Fibroblast of lung (primary cell): ENCODE measurements around the gene SLC29A1. TPM values are rescaled to one million over a fixed set of nuclear protein-coding genes. Genes with fewer than 3 reads are reported as not detected.

Source experiments
- DNase-seq, 2 donors: peaks; one replicate each; pipeline versions ENCODE4 v3.0.0 to v3.0.0-alpha.2; 2010; ENCODE audit warnings: low read depth in 2 of 2
- H2AFZ ChIP-seq: 2 replicates; pipeline ENCODE4 v1.5.1; 2012; ENCODE audit warnings: low read length, control low read depth, inconsistent platforms
- H3K27ac ChIP-seq: 2 replicates; pipeline ENCODE4 v1.5.1; 2011; ENCODE audit warnings: low read length, control low read depth; ENCODE audit not compliant: insufficient read depth
- H3K27me3 ChIP-seq: 2 replicates; pipeline ENCODE4 v1.5.1; 2011; ENCODE audit warnings: mild to moderate bottlenecking, low read length; ENCODE audit not compliant: control insufficient read depth, insufficient read depth
- H3K36me3 ChIP-seq: 2 replicates; pipeline ENCODE4 v1.5.1; 2011; ENCODE audit warnings: low read length; ENCODE audit not compliant: control insufficient read depth, insufficient read depth
- H3K4me1 ChIP-seq: 2 replicates; pipeline ENCODE4 v1.5.1; 2011; ENCODE audit warnings: low read length; ENCODE audit not compliant: control insufficient read depth, insufficient read depth; ENCODE audit errors: extremely low read depth
- H3K4me2 ChIP-seq: 2 replicates; pipeline ENCODE4 v1.5.1; 2011; ENCODE audit warnings: low read length, control low read depth; ENCODE audit not compliant: insufficient read depth; ENCODE audit errors: extremely low read depth
- H3K4me3 ChIP-seq, 4 experiments: fragments of 200-600 bp in 1 of 4; sonication (generic) in 1 of 4; replicated peaks in 1 of 4; 2 replicates each; pipeline ENCODE4 v1.5.1; 2011 to 2016; ENCODE audit warnings: low read length in 4 of 4, low read depth in 3 of 4, mild to moderate bottlenecking in 3 of 4, control low read depth in 2 of 4, inconsistent platforms in 1 of 4, mixed read lengths in 1 of 4; ENCODE audit not compliant: insufficient read depth in 1 of 4; ENCODE audit errors: control extremely low read depth in 1 of 4
- H3K79me2 ChIP-seq: 2 replicates; pipeline ENCODE4 v1.5.1; 2012; ENCODE audit warnings: mild to moderate bottlenecking, low read length, inconsistent platforms; ENCODE audit not compliant: control insufficient read depth, insufficient read depth
- H3K9ac ChIP-seq: 2 replicates; pipeline ENCODE4 v1.5.1; 2011; ENCODE audit warnings: mild to moderate bottlenecking, low read length, control low read depth; ENCODE audit not compliant: insufficient read depth
- H3K9me3 ChIP-seq: 2 replicates; pipeline ENCODE4 v1.5.1; 2012; ENCODE audit warnings: low read depth, low read length; ENCODE audit not compliant: control insufficient read depth, insufficient read depth
- H4K20me1 ChIP-seq: 2 replicates; pipeline ENCODE4 v1.5.1; 2011; ENCODE audit warnings: low read length; ENCODE audit not compliant: control insufficient read depth, insufficient read depth; ENCODE audit errors: extremely low read depth
- CTCF ChIP-seq, 2 donors: IDR thresholded peaks in 1 of 2; conservative IDR thresholded peaks in 1 of 2; 1 replicate in 1 of 2; 2 replicates in 1 of 2; pipeline ENCODE4 v1.5.1; 2011 to 2012; ENCODE audit warnings: low read length in 2 of 2, control low read depth in 1 of 2, inconsistent platforms in 1 of 2, low read depth in 1 of 2, mild to moderate bottlenecking in 1 of 2
- EZH2 ChIP-seq: IDR thresholded peaks from 2 replicates; pipeline ENCODE4 v1.5.1; 2012; ENCODE audit warnings: low read length, control low read depth, mild to moderate bottlenecking; ENCODE audit errors: missing control alignments
- polyA plus RNA-seq, 2 donors: library from polyadenylated mRNA; depleted of rRNA in 1 of 2; stranded (reverse) in 1 of 2; unstranded in 1 of 2; fragments of >200 nt; gene quantifications; 2 replicates each; pipeline ENCODE4 v1.2.1, GENCODE V29; 2011 to 2012; ENCODE audit warnings: missing spikeins in 1 of 2
- total RNA-seq: library from RNA; depleted of rRNA; stranded (reverse); fragments of >200 nt; gene quantifications from 2 replicates; pipeline ENCODE4 v1.2.1, GENCODE V29; 2014

SLC29A1 gene
- total and polyA plus RNA-seq, 2 donors (not counting 1 experiment from before 2014, with no cell fraction given) = 13.4 to 21.9 TPM

- Histone ChIP-seq H4K20me1 (peaks cover 8% of the 10 kb centered on the region), H3K4me3 (peak overlapping the region; percentile 69 to 91 (median 86)), H3K4me1 (peaks cover 5% of the 10 kb centered on the region), H3K27ac (peak overlapping the region; percentile 85), H2AFZ (no peak overlapping the region), H3K4me2 (peak overlapping the region; percentile 76), H3K9me3 (no peaks in the 10 kb centered on the region), H3K36me3 (peaks cover 21% of the 10 kb centered on the region), H3K27me3 (no peaks in the 10 kb centered on the region), H3K79me2 (peaks cover 51% of the 10 kb centered on the region), H3K9ac (peak overlapping the region; percentile 75)
- TF ChIP-seq EZH2 (no peak), CTCF (conservative IDR thresholded peaks at IDR 0.05 in 1 of 2, IDR thresholded peaks at IDR 0.05 in 1 of 2; ENCODE audit: low read depth in 1 of 2, low read length in 2 of 2) (no peak)
- DNase-seq = peak; percentile 56 to 68
These were observed 24.2 kb downstream of the SLC29A1 start for GRCh38 chr6:44247338-44248302.

- no peaks in the 10 kb centered on the region for H3K27me3 ChIP-seq
- no peak overlapping the region for H3K27ac ChIP-seq
- no peak overlapping the region for H3K9ac ChIP-seq
- H2AFZ ChIP-seq = no peak overlapping the region
- no peaks in the 10 kb centered on the region for H3K9me3 ChIP-seq
- peak overlapping the region; percentile 69 to 91 (median 86) for H3K4me3 ChIP-seq
- DNase-seq = no peak
- peak overlapping the region; percentile 76 for H3K4me2 ChIP-seq
- peaks cover 8% of the 10 kb centered on the region for H4K20me1 ChIP-seq
- TF ChIP-seq CTCF (conservative IDR thresholded peaks at IDR 0.05 in 1 of 2, IDR thresholded peaks at IDR 0.05 in 1 of 2; ENCODE audit: low read depth in 1 of 2, low read length in 2 of 2) (no peak), EZH2 (no peak)
- H3K79me2 ChIP-seq = peaks cover 58% of the 10 kb centered on the region
- peaks cover 27% of the 10 kb centered on the region for H3K36me3 ChIP-seq
- peaks cover 5% of the 10 kb centered on the region for H3K4me1 ChIP-seq
These were observed 25.2 kb downstream of the SLC29A1 start for GRCh38 chr6:44248579-44248978.

GRCh38 chr6:44249082-44249748, 25.8 kb downstream of the SLC29A1 start:
- Histone ChIP-seq H3K4me3 (peak overlapping the region in 3 of 4 experiments; percentile 85 to 91 (median 87)), H3K9ac (no peak overlapping the region), H4K20me1 (peaks cover 8% of the 10 kb centered on the region), H3K4me1 (peaks cover 5% of the 10 kb centered on the region), H3K36me3 (peaks cover 28% of the 10 kb centered on the region), H3K4me2 (peak overlapping the region; percentile 76), H2AFZ (no peak overlapping the region), H3K27ac (no peak overlapping the region), H3K27me3 (no peaks in the 10 kb centered on the region), H3K79me2 (peaks cover 59% of the 10 kb centered on the region), H3K9me3 (no peaks in the 10 kb centered on the region)
- no peak for DNase-seq
- TF ChIP-seq CTCF (conservative IDR thresholded peaks at IDR 0.05 in 1 of 2, IDR thresholded peaks at IDR 0.05 in 1 of 2; ENCODE audit: low read depth in 1 of 2, low read length in 2 of 2) (no peak), EZH2 (no peak)
